ENCODE measurements around the gene PTMS. TPM values are rescaled to one million over a fixed set of nuclear protein-coding genes. Genes with fewer than 3 reads are reported as not detected.
A peak's percentile ranks its signal among the peaks of the same experiment; 100 is the strongest.

Gene PTMS
- total RNA-seq, 1 donor from 2014 or later, result 266 TPM

DNA sequence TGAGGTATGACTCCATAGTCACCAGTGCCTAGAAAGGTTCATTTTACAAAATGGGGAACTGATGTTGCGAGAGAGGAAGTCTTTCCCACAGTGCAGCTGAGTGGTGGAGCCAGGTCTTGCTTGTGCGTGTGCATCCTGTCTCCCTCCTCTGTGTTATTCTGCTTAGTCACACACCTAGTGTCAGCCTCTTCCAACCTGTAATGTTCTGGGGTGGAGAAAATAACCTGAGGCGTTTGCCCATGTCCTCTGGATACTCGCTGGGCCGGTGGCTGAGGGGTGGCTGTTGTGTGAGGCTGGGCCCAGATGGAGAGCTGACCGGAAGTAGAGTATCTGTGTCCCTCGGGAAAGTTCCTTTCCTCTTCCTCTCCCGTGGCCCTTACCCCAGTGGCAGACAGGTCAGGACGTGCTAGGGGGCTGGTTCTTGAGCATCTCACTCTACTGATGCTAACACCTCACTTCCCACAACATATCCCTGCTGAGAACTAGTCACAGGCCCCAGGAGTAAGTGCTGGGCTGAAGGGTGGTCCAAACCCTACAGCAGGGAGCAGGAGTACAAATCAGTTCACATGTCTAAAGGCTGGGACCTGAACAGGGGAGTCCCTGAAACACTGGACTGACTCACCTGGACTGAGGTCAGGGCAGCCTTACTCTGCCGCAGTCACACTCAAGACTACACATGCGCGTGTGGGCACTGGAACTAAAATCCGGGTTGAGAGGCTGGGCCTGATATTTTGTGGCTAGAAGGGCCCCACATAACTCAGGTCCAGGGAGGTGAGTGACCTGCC lies 20.2 kb upstream of the PTMS start:
- no peak for TF ChIP-seq CTCF (conservative IDR thresholded peaks at IDR 0.05; ENCODE audit: low read depth, low read length)
- H3K4me3 ChIP-seq (ENCODE audit: low read depth, low read length), result no peak overlapping the region
- DNase-seq (ENCODE audit: low read depth), result no peak

- no peak for TF ChIP-seq CTCF (conservative IDR thresholded peaks at IDR 0.05; ENCODE audit: low read depth, low read length)
- no peak overlapping the region for H3K4me3 ChIP-seq (ENCODE audit: low read depth, low read length)
- no peak for DNase-seq (ENCODE audit: low read depth)
Observed at GRCh38 chr12:6747216-6747615, 18.9 kb upstream of the PTMS start.

- H3K4me3 ChIP-seq (ENCODE audit: low read depth, low read length), result no peak overlapping the region
- TF ChIP-seq CTCF (conservative IDR thresholded peaks at IDR 0.05; ENCODE audit: low read depth, low read length), result no peak
- DNase-seq (ENCODE audit: low read depth), result no peak
Observed at GRCh38 chr12:6748761-6749160, 17.4 kb upstream of the PTMS start.

DNA sequence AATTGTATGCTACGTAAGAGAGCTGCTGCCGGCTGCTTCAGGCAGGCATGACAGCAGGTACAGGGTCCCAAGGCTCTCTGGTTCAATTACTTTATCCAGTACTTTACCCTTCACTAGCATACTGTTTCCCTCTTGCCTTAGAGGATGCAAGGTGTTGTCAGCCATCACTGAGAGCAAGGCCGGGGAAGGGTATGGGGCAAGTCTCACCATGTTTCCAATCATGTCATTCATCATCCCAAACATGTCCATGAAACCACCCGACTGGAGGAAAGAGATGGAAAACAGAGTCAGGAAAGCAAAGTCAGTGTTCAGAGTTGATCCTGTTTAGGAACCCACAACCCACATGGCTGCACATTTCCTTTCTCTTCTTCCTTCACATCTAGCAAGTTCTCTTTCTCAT lies 15.7 kb upstream of the PTMS start:
- TF ChIP-seq CTCF (conservative IDR thresholded peaks at IDR 0.05; ENCODE audit: low read depth, low read length), result no peak
- no peak for DNase-seq (ENCODE audit: low read depth)
- H3K4me3 ChIP-seq (ENCODE audit: low read depth, low read length), result no peak overlapping the region

DNA sequence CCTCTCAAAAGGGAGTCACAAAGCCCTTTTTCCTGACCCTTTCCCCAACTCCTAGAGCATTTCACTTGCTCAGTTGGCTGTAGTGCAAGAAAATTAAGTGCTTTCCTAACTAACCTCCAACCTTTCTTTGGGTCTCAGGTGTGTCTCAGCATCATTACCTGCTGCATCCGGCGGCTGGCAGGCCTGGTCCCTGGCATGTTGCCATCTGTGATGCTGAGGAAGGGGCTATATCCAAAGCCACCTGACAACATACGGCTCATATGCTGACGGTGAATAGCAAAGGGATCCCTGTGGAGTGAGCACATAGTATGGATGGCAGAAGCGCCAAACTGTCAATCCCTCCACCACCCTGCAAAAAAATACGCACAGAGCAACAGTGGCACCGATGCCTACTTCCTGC lies 14.4 kb upstream of the PTMS start:
- H3K4me3 ChIP-seq (ENCODE audit: low read depth, low read length), result peak overlapping the region; percentile 78
- DNase-seq (ENCODE audit: low read depth), result no peak
- TF ChIP-seq CTCF (conservative IDR thresholded peaks at IDR 0.05; ENCODE audit: low read depth, low read length), result no peak

GRCh38 chr12:6752167-6752920 lies 13.8 kb upstream of the PTMS start:
- TF ChIP-seq CTCF (conservative IDR thresholded peaks at IDR 0.05; ENCODE audit: low read depth, low read length), result peak; percentile 46
- peak overlapping the region; percentile 78 for H3K4me3 ChIP-seq (ENCODE audit: low read depth, low read length)
- no peak for DNase-seq (ENCODE audit: low read depth)
